Mammary epithelial cell (primary cell): ENCODE results near the gene MDM2.

Source experiments
- EZH2 ChIP-seq: IDR thresholded peaks from 2 replicates; pipeline ENCODE4 v1.6.1; 2012; ENCODE audit warnings: low read length, inconsistent platforms, borderline replicate concordance
- TF ChIP-seq, protein P1 (sequence below), 2 donors: IDR thresholded peaks in 1 of 2; conservative IDR thresholded peaks in 1 of 2; 2 replicates each; pipeline ENCODE4 v1.5.1; 2011 to 2012; ENCODE audit warnings: inconsistent platforms in 2 of 2, low read length in 2 of 2, mild to moderate bottlenecking in 2 of 2, control low read depth in 1 of 2, low read depth in 1 of 2; ENCODE audit not compliant: insufficient read depth in 1 of 2; ENCODE audit errors: extremely low read depth in 1 of 2

DNA sequence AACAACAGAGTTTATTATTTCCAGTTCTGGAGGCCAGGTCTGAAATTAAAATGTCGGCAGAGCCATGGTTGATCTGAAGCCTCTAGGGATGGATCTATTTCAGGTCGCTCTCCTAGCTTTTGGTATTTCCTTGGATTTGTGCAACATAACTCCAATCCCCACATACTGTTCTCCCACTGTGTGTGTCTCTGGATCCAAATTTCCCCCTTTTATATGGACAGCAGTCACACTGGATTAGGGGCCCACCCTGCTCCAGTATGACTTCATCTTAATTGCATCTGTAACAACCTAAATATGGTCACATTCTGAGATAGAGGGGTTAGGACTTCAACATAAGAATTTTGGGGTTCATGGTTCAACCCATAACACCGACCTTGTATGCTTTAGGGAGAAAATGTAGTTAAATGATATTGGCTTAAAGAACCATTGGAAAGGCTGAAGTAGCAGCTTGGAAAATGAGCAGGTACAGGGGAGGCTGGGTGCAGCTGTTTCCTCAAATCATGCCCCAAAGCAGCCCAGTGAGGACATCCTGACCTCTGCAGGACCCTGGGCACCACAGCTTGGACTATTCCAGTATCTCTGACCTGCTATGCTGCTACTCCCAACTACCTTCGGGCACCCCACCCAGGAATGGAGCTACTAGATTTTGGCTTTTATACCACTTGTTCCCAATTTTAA lies 13.9 kb upstream of the MDM2 start:
- TF ChIP-seq, protein P1, sequence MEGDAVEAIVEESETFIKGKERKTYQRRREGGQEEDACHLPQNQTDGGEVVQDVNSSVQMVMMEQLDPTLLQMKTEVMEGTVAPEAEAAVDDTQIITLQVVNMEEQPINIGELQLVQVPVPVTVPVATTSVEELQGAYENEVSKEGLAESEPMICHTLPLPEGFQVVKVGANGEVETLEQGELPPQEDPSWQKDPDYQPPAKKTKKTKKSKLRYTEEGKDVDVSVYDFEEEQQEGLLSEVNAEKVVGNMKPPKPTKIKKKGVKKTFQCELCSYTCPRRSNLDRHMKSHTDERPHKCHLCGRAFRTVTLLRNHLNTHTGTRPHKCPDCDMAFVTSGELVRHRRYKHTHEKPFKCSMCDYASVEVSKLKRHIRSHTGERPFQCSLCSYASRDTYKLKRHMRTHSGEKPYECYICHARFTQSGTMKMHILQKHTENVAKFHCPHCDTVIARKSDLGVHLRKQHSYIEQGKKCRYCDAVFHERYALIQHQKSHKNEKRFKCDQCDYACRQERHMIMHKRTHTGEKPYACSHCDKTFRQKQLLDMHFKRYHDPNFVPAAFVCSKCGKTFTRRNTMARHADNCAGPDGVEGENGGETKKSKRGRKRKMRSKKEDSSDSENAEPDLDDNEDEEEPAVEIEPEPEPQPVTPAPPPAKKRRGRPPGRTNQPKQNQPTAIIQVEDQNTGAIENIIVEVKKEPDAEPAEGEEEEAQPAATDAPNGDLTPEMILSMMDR (conservative IDR thresholded peaks at IDR 0.05 in 1 of 2, IDR thresholded peaks at IDR 0.05 in 1 of 2; ENCODE audit: extremely low read depth in 1 of 2, insufficient read depth in 1 of 2, low read depth in 1 of 2, low read length in 2 of 2): no peak
- no peak for TF ChIP-seq EZH2
